T-helper 2 cell (primary cell): ENCODE data around the gene TUBB6.
A peak's percentile ranks its signal among the peaks of the same experiment; 100 is the strongest.

Experiments
- DNase-seq, 5 experiments: peaks; one replicate each; pipeline versions ENCODE4 v3.0.0 to v3.0.0-alpha.2; 2012 to 2022

The TUBB6 gene

GRCh38 chr18:12342661-12343060, 34.6 kb downstream of the TUBB6 start:
- DNase-seq, result no peak

- DNase-seq, result no peak
These were observed 37.6 kb downstream of the TUBB6 start for GRCh38 chr18:12345491-12346239.

- DNase-seq, result no peak
These were observed 38.2 kb downstream of the TUBB6 start for GRCh38 chr18:12346240-12346565.

- no peak for DNase-seq
These were observed 39.9 kb downstream of the TUBB6 start for GRCh38 chr18:12347895-12348294.

- no peak for DNase-seq
These were observed 44.1 kb downstream of the TUBB6 start for GRCh38 chr18:12352188-12352587.

- no peak for DNase-seq
These were observed 51.5 kb downstream of the TUBB6 start for GRCh38 chr18:12359515-12359927.

GRCh38 chr18:12361770-12362378, 53.8 kb downstream of the TUBB6 start:
- no peak for DNase-seq

- DNase-seq, result no peak
These were observed 54.6 kb downstream of the TUBB6 start for GRCh38 chr18:12362473-12363174.

GRCh38 chr18:12366379-12366778, 58.3 kb downstream of the TUBB6 start:
- no peak for DNase-seq

- no peak for DNase-seq
These were observed 58.7 kb downstream of the TUBB6 start for GRCh38 chr18:12366784-12367183.

GRCh38 chr18:12369211-12369610, 61.2 kb downstream of the TUBB6 start:
- no peak for DNase-seq

GRCh38 chr18:12371590-12371989, 63.5 kb downstream of the TUBB6 start:
- no peak for DNase-seq

GRCh38 chr18:12372406-12372805, 64.4 kb downstream of the TUBB6 start:
- peak in 1 of 5 experiments; percentile 66 for DNase-seq

GRCh38 chr18:12373116-12373770, 65.2 kb downstream of the TUBB6 start:
- DNase-seq, result peak in 1 of 5 experiments; percentile 49

GRCh38 chr18:12373771-12374116, 65.7 kb downstream of the TUBB6 start:
- DNase-seq, result no peak

GRCh38 chr18:12374401-12374800, 66.4 kb downstream of the TUBB6 start:
- peak in 1 of 5 experiments; percentile 29 for DNase-seq
